HepG2 (cell line): Measurements from ENCODE around the gene PSPH. TPM values are rescaled to one million over a fixed set of nuclear protein-coding genes. Genes with fewer than 3 reads are reported as not detected.
A peak's percentile ranks its signal among the peaks of the same experiment; 100 is the strongest.

ENCODE experiments used
- CBX2 ChIP-seq, 2 experiments: fragments of 200-600 bp in 1 of 2; sonication (generic); formaldehyde crosslinking in 1 of 2; IDR thresholded peaks; 2 replicates each; pipeline versions ENCODE4 v1.7.0 to v1.8.1; 2018 to 2022; ENCODE audit warnings: low read depth in 2 of 2, low read length in 1 of 2, mild to moderate bottlenecking in 1 of 2, missing genetic modification reagents in 1 of 2
- ETV6 ChIP-seq: sonication (generic); formaldehyde crosslinking; conservative IDR thresholded peaks from 2 replicates; pipeline ENCODE4 v1.4.0; 2020; ENCODE audit warnings: missing genetic modification reagents
- GTF2F1 ChIP-seq: fragments of 150-350 bp; IDR thresholded peaks from 2 replicates; pipeline ENCODE4 v1.6.1; 2014; ENCODE audit warnings: low read length
- HNF4G ChIP-seq, 2 experiments: sonication (generic) in 1 of 2; formaldehyde crosslinking in 1 of 2; IDR thresholded peaks; 2 replicates each; pipeline versions ENCODE4 v1.4.0 to v1.6.1; 2011 to 2020; ENCODE audit warnings: borderline replicate concordance in 2 of 2, low read depth in 2 of 2, mild to moderate bottlenecking in 2 of 2, low read length in 1 of 2, missing genetic modification reagents in 1 of 2, moderate library complexity in 1 of 2
- MAFG ChIP-seq: sonication (generic); formaldehyde crosslinking; IDR thresholded peaks from 2 replicates; pipeline ENCODE4 v1.5.1; 2020; ENCODE audit warnings: mild to moderate bottlenecking, missing genetic modification reagents
- MBNL3 ChIP-seq: fragments of 250-450 bp; sonication (Bioruptor Pico); conservative IDR thresholded peaks from 2 replicates; pipeline ENCODE4 v1.8.0; 2022; ENCODE audit warnings: mild to moderate bottlenecking, inconsistent platforms
- MYNN ChIP-seq: sonication (generic); formaldehyde crosslinking; IDR thresholded peaks from 2 replicates; pipeline ENCODE4 v1.4.0; 2020; ENCODE audit warnings: mild to moderate bottlenecking, low read depth, missing genetic modification reagents
- RORA ChIP-seq: sonication (generic); formaldehyde crosslinking; IDR thresholded peaks from 2 replicates; pipeline ENCODE4 v1.5.0; 2020; ENCODE audit warnings: mild to moderate bottlenecking, missing genetic modification reagents, moderate library complexity
- SAP130 ChIP-seq: IDR thresholded peaks from 2 replicates; pipeline ENCODE4 v1.6.1; 2016; ENCODE audit warnings: low read depth
- SMAD3 ChIP-seq: sonication (generic); formaldehyde crosslinking; IDR thresholded peaks from 2 replicates; pipeline ENCODE4 v1.4.0; 2020; ENCODE audit warnings: missing genetic modification reagents
- SOX13 ChIP-seq, 3 experiments: fragments of 450-650 bp in 1 of 3; sonication (generic) in 1 of 3; formaldehyde crosslinking in 1 of 3; IDR thresholded peaks in 2 of 3; conservative IDR thresholded peaks in 1 of 3; 2 replicates each; pipeline versions ENCODE4 v1.5.0 to v1.6.1; 2016 to 2020; ENCODE audit warnings: antibody characterized with exemption in 1 of 3, mild to moderate bottlenecking in 1 of 3, missing compliant biosample characterization in 1 of 3, missing genetic modification reagents in 1 of 3, moderate library complexity in 1 of 3
- SYNCRIP ChIP-seq: fragments of 200-400 bp; formaldehyde crosslinking; IDR thresholded peaks from 2 replicates; pipeline ENCODE4 v1.6.1; 2018; ENCODE audit warnings: mild to moderate bottlenecking, low read depth, low read length; ENCODE audit not compliant: insufficient read depth
- TBX3 ChIP-seq: fragments of 450-650 bp; IDR thresholded peaks from 2 replicates; pipeline ENCODE4 v1.6.1; 2017; ENCODE audit warnings: antibody characterized with exemption, mild to moderate bottlenecking, inconsistent platforms, borderline replicate concordance
- ZFP41 ChIP-seq: sonication (generic); formaldehyde crosslinking; IDR thresholded peaks from 2 replicates; pipeline ENCODE4 v1.4.0; 2020; ENCODE audit warnings: mild to moderate bottlenecking, missing genetic modification reagents, borderline replicate concordance
- ZKSCAN1 ChIP-seq: fragments of 150-350 bp; IDR thresholded peaks from 2 replicates; pipeline ENCODE4 v1.6.1; 2014; ENCODE audit warnings: low read length
- ZNF34 ChIP-seq: sonication (generic); formaldehyde crosslinking; IDR thresholded peaks from 2 replicates; pipeline ENCODE4 v1.4.0; 2020; ENCODE audit warnings: mild to moderate bottlenecking, missing genetic modification reagents, borderline replicate concordance
- ZNF383 ChIP-seq: sonication (generic); formaldehyde crosslinking; IDR thresholded peaks from 2 replicates; pipeline ENCODE4 v1.4.0; 2020; ENCODE audit warnings: missing genetic modification reagents, mild to moderate bottlenecking, borderline replicate concordance
- ZNF44 ChIP-seq: sonication (generic); formaldehyde crosslinking; IDR thresholded peaks from 2 replicates; pipeline ENCODE4 v1.5.1; 2020; ENCODE audit warnings: mild to moderate bottlenecking, missing genetic modification reagents
- ZNF557 ChIP-seq: sonication (generic); formaldehyde crosslinking; IDR thresholded peaks from 2 replicates; pipeline ENCODE4 v1.4.0; 2020; ENCODE audit warnings: missing genetic modification reagents
- ZNF598 ChIP-seq: sonication (generic); formaldehyde crosslinking; IDR thresholded peaks from 2 replicates; pipeline ENCODE4 v1.5.1; 2020; ENCODE audit warnings: mild to moderate bottlenecking, missing genetic modification reagents, borderline replicate concordance
- ZNF619 ChIP-seq: sonication (generic); formaldehyde crosslinking; IDR thresholded peaks from 2 replicates; pipeline ENCODE4 v1.4.0; 2020; ENCODE audit warnings: mild to moderate bottlenecking, missing genetic modification reagents
- ZNF781 ChIP-seq: sonication (generic); formaldehyde crosslinking; IDR thresholded peaks from 2 replicates; pipeline ENCODE4 v1.5.1; 2020; ENCODE audit warnings: borderline replicate concordance, mild to moderate bottlenecking, missing genetic modification reagents; ENCODE audit errors: not compliant biosample characterization
- polyA plus RNA-seq, 8 experiments: library from polyadenylated mRNA; depleted of rRNA in 3 of 8; stranded (reverse) in 7 of 8; unstranded in 1 of 8; fragments of >200 nt; fragmentation: Illumina TruSeq in 4 of 8; extraction: Trizol in 4 of 8; gene quantifications; 2 replicates each; pipeline versions ENCODE4 v1.2.1 to v1.2.3, GENCODE V29; 2011 to 2016; ENCODE audit warnings: low read depth in 4 of 8, missing spikeins in 1 of 8, mixed read lengths in 1 of 8; ENCODE audit not compliant: insufficient read depth in 1 of 8
- total RNA-seq, 5 experiments: library from RNA; depleted of rRNA; stranded (reverse); fragments of >200 nt; fragmentation: Illumina TruSeq; extraction: Trizol; gene quantifications; 2 replicates each; pipeline ENCODE4 v1.2.3, GENCODE V29; 2016; ENCODE audit warnings: low read depth in 1 of 5
- TF ChIP-seq, protein P1 (sequence below): sonication (generic); formaldehyde crosslinking; IDR thresholded peaks from 2 replicates; pipeline ENCODE4 v1.8.0; 2023; ENCODE audit warnings: mild to moderate bottlenecking, missing genetic modification reagents
- TF ChIP-seq, protein P2 (sequence below): sonication (generic); formaldehyde crosslinking; IDR thresholded peaks from 2 replicates; pipeline ENCODE4 v1.4.0; 2020; ENCODE audit warnings: mild to moderate bottlenecking, missing genetic modification reagents
- TF ChIP-seq, protein P3 (sequence below): sonication (generic); formaldehyde crosslinking; IDR thresholded peaks from 2 replicates; pipeline ENCODE4 v1.4.0; 2020; ENCODE audit warnings: mild to moderate bottlenecking, missing genetic modification reagents
- TF ChIP-seq, protein P4 (sequence below): IDR thresholded peaks from 2 replicates; pipeline ENCODE4 v1.6.1; 2016; ENCODE audit warnings: mild to moderate bottlenecking

The PSPH gene
- total and polyA plus RNA-seq, 2 of the 13 experiments (the other 11 are each of a cell fraction or from before 2014, with no cell fraction given) = 85.5 to 124 TPM

- 0 out of 2 replicates have a peak, but pooled peaks have one; percentile 70 for TF ChIP-seq MYNN
- TF ChIP-seq TBX3 = no peak
- TF ChIP-seq, protein P1, sequence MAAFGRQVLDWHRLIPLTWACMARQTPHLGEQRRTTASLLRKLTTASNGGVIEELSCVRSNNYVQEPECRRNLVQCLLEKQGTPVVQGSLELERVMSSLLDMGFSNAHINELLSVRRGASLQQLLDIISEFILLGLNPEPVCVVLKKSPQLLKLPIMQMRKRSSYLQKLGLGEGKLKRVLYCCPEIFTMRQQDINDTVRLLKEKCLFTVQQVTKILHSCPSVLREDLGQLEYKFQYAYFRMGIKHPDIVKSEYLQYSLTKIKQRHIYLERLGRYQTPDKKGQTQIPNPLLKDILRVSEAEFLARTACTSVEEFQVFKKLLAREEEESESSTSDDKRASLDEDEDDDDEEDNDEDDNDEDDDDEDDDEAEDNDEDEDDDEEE (CRISPR knock-in tag) = 0 out of 2 replicates have a peak, but pooled peaks have one; percentile 60
- no peak for TF ChIP-seq ETV6 (CRISPR knock-in tag)
- TF ChIP-seq, protein P2, sequence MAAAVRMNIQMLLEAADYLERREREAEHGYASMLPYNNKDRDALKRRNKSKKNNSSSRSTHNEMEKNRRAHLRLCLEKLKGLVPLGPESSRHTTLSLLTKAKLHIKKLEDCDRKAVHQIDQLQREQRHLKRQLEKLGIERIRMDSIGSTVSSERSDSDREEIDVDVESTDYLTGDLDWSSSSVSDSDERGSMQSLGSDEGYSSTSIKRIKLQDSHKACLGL (CRISPR knock-in tag) = peak; percentile 96
- no peak for TF ChIP-seq HNF4G (IDR thresholded peaks at IDR 0.05; ENCODE audit: borderline replicate concordance, low read depth, low read length)
- peak; percentile 22; the same call in 1 of the 2 replicates for TF ChIP-seq HNF4G (CRISPR knock-in tag; IDR thresholded peaks at IDR 0.05; ENCODE audit: borderline replicate concordance, low read depth)
- TF ChIP-seq GTF2F1 = no peak
- no peak for TF ChIP-seq CBX2 (IDR thresholded peaks at IDR 0.05; ENCODE audit: low read depth, low read length)
- TF ChIP-seq CBX2 (CRISPR knock-in tag; IDR thresholded peaks at IDR 0.05; ENCODE audit: low read depth) = 0 out of 2 replicates have a peak, but pooled peaks have one; percentile 69
- TF ChIP-seq ZNF781 (CRISPR knock-in tag) = peak; percentile 77
- TF ChIP-seq RORA (CRISPR knock-in tag) = no peak
- TF ChIP-seq, protein P3, sequence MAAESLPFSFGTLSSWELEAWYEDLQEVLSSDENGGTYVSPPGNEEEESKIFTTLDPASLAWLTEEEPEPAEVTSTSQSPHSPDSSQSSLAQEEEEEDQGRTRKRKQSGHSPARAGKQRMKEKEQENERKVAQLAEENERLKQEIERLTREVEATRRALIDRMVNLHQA (CRISPR knock-in tag) = no peak
- peak; percentile 79; the same call in 1 of the 2 replicates for TF ChIP-seq ZNF619 (CRISPR knock-in tag)
- peak; percentile 52; the same call in 1 of the 2 replicates for TF ChIP-seq ZNF598 (CRISPR knock-in tag)
- TF ChIP-seq, protein P4, sequence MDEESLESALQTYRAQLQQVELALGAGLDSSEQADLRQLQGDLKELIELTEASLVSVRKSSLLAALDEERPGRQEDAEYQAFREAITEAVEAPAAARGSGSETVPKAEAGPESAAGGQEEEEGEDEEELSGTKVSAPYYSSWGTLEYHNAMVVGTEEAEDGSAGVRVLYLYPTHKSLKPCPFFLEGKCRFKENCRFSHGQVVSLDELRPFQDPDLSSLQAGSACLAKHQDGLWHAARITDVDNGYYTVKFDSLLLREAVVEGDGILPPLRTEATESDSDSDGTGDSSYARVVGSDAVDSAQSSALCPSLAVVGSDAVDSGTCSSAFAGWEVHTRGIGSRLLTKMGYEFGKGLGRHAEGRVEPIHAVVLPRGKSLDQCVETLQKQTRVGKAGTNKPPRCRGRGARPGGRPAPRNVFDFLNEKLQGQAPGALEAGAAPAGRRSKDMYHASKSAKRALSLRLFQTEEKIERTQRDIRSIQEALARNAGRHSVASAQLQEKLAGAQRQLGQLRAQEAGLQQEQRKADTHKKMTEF (CRISPR knock-in tag) = peak; percentile 46; the same call in 1 of the 2 replicates
- no peak for TF ChIP-seq SOX13 (IDR thresholded peaks at IDR 0.05)
- TF ChIP-seq SOX13 (CRISPR knock-in tag; conservative IDR thresholded peaks at IDR 0.05 in 1 of 2, IDR thresholded peaks at IDR 0.05 in 1 of 2) = 0 out of 4 replicates have a peak, but pooled peaks of 1 of the 2 experiments have one; percentile 0
- TF ChIP-seq MAFG (CRISPR knock-in tag) = no peak
- TF ChIP-seq ZNF557 (CRISPR knock-in tag) = no peak
- TF ChIP-seq ZKSCAN1 = no peak
- TF ChIP-seq MBNL3 = no peak
- TF ChIP-seq ZNF34 (CRISPR knock-in tag) = no peak; the same call in 1 of the 2 replicates
- no peak for TF ChIP-seq SYNCRIP
- peak; percentile 91 for TF ChIP-seq SAP130 (CRISPR knock-in tag)
- no peak for TF ChIP-seq ZNF44 (CRISPR knock-in tag)
- no peak for TF ChIP-seq SMAD3 (CRISPR knock-in tag)
- no peak for TF ChIP-seq ZFP41 (CRISPR knock-in tag)
- TF ChIP-seq ZNF383 (CRISPR knock-in tag) = no peak
These were observed 12.8 kb upstream of the PSPH start, which contains the start of gene SUMF2 (continued) for GRCh38 chr7:56063882-56064625.
